Parathyroid adenoma (tissue), 2 donors: Measurements from ENCODE around the gene LRP4.

Experiments used
- H2AFZ ChIP-seq: fragments of 300-600 bp; sonication (generic); one replicate; pipeline ENCODE4 v1.7.0; 2017; ENCODE audit warnings: antibody characterized with exemption, mild to moderate bottlenecking
- H3K27ac ChIP-seq: fragments of 300-600 bp; sonication (generic); one replicate; pipeline ENCODE4 v1.7.0; 2017
- H3K27me3 ChIP-seq: fragments of 300-600 bp; sonication (generic); one replicate; pipeline ENCODE4 v1.7.0; 2017; ENCODE audit warnings: low read length; ENCODE audit not compliant: control insufficient read depth, insufficient read depth
- H3K36me3 ChIP-seq: fragments of 300-600 bp; sonication (generic); one replicate; pipeline ENCODE4 v1.7.0; 2017; ENCODE audit warnings: low read length; ENCODE audit not compliant: control insufficient read depth, insufficient read depth
- H3K4me1 ChIP-seq: fragments of 300-600 bp; sonication (generic); one replicate; pipeline ENCODE4 v1.7.0; 2017; ENCODE audit warnings: control low read depth
- H3K4me2 ChIP-seq: fragments of 300-600 bp; sonication (generic); one replicate; pipeline ENCODE4 v1.7.0; 2017; ENCODE audit warnings: low read length
- H3K4me3 ChIP-seq: fragments of 300-600 bp; sonication (generic); one replicate; pipeline ENCODE4 v1.7.0; 2017; ENCODE audit warnings: low read depth, low read length
- H3K79me2 ChIP-seq: fragments of 300-600 bp; sonication (generic); one replicate; pipeline ENCODE4 v1.7.0; 2017; ENCODE audit warnings: control low read depth
- H3K9ac ChIP-seq: fragments of 300-600 bp; sonication (generic); one replicate; pipeline ENCODE4 v1.7.0; 2017; ENCODE audit warnings: mild to moderate bottlenecking
- H3K9me3 ChIP-seq: fragments of 300-600 bp; sonication (generic); one replicate; pipeline ENCODE4 v1.7.0; 2017; ENCODE audit warnings: low read length; ENCODE audit not compliant: control insufficient read depth
- TF ChIP-seq, protein P1 (sequence below): fragments of 300-600 bp; sonication (generic); IDR thresholded peaks from one replicate; pipeline ENCODE4 v1.7.0; 2017; ENCODE audit warnings: antibody characterized with exemption, mild to moderate bottlenecking
- donor health status: primary hyperparathyroidism.

Gene LRP4

DNA sequence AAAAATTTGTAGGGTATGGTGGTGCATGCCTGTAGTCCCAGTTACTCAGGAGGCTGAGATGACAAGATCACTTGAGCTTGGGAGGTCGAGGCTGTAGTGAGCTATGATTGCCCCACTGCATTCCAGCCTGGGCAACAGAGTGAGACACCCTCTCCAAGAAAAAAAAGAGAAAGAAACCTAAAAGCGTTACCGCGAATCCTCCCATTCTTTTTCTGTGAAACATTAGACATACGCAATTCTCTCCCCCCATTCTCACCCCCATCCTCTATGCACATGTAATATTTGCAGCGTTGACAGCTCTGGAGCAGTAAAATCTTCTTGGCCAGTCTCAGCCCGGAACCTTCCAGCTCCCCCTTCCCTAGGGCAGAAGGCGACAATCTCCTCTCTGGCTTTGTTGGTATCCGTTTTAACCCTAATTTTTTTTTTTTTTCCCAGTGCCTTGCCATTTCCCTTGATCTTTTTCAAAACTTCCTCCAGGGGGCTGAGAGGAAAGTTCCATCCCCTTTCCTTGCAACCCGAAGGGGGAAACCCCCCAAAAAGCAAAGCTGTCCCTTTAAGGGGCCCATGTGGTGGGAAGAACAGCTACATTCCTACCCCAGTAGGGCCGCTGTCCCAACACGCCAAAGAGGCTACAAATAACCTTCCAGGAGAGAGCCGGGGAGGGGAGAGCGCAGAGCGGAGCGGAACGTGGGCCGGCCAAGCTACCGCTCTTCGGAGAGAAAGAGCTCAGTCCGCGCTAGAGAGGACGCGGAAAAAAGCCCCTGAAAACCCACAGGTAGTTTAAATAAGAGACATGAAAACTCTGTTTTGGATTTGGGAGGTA, 1.9 kb downstream of the LRP4 start:
- Histone ChIP-seq H3K36me3 (no peaks in the 10 kb centered on the region), H3K4me3 (peak overlapping the region; percentile 53), H3K4me2 (peak overlapping the region; percentile 84), H3K27ac (peak overlapping the region; percentile 94), H3K27me3 (no peaks in the 10 kb centered on the region), H3K9ac (no peak overlapping the region), H3K4me1 (peaks cover 29% of the 10 kb centered on the region), H3K79me2 (no peaks in the 10 kb centered on the region), H3K9me3 (no peaks in the 10 kb centered on the region), H2AFZ (peak overlapping the region; percentile 77)
- TF ChIP-seq, protein P1, sequence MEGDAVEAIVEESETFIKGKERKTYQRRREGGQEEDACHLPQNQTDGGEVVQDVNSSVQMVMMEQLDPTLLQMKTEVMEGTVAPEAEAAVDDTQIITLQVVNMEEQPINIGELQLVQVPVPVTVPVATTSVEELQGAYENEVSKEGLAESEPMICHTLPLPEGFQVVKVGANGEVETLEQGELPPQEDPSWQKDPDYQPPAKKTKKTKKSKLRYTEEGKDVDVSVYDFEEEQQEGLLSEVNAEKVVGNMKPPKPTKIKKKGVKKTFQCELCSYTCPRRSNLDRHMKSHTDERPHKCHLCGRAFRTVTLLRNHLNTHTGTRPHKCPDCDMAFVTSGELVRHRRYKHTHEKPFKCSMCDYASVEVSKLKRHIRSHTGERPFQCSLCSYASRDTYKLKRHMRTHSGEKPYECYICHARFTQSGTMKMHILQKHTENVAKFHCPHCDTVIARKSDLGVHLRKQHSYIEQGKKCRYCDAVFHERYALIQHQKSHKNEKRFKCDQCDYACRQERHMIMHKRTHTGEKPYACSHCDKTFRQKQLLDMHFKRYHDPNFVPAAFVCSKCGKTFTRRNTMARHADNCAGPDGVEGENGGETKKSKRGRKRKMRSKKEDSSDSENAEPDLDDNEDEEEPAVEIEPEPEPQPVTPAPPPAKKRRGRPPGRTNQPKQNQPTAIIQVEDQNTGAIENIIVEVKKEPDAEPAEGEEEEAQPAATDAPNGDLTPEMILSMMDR = no peak

DNA sequence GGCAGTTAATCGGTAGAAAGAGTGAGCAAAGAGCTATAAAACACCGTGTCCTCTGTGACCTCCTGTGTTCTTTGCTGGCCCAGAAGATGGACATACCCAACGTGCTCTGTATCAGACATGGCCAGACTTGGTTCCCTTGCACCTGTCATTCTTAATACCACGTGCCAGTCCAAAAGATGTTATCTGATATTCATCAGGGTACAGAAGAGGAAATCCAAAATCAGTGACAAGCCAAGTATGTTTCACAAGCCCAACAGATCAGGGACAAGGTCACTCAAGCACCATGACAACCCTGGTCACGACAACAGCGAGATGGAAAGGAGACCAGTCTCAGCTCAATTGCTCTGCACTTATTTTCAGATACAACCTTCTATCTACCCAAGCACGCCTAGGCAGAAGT, 3.4 kb downstream of the LRP4 start:
- Histone ChIP-seq H3K27me3 (no peaks in the 10 kb centered on the region), H3K4me1 (peaks cover 29% of the 10 kb centered on the region), H3K9ac (no peak overlapping the region), H3K36me3 (no peaks in the 10 kb centered on the region), H3K4me3 (peak overlapping the region; percentile 37), H3K79me2 (no peaks in the 10 kb centered on the region), H2AFZ (peak overlapping the region; percentile 50), H3K27ac (peak overlapping the region; percentile 94), H3K4me2 (peak overlapping the region; percentile 51), H3K9me3 (no peaks in the 10 kb centered on the region)
- TF ChIP-seq, protein P1 = no peak

DNA sequence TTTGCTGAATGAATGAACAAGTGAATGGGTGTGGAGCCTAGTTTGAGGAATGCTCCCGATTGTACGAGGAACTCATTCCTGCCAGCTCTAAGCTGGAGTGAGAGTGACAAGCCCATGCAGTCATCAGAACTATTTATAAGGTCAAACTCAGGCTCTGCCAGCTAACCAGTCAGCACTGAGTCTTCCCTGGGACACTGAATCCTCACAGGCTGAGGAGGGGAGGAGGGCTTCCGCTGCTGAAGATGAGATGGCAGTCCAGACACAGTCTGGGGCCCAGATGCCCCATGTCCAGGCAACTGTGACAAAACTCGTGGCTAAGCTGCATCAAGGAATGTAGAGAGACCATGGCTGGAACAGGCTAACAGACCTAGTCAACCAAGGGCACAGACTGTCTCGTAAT, 4.0 kb downstream of the LRP4 start:
- Histone ChIP-seq H3K9me3 (no peaks in the 10 kb centered on the region), H3K36me3 (no peaks in the 10 kb centered on the region), H3K4me2 (peak overlapping the region; percentile 51), H3K27me3 (no peaks in the 10 kb centered on the region), H3K27ac (peak overlapping the region; percentile 94), H3K4me1 (peaks cover 29% of the 10 kb centered on the region), H3K9ac (no peak overlapping the region), H2AFZ (peak overlapping the region; percentile 50), H3K4me3 (peak overlapping the region; percentile 37), H3K79me2 (peaks cover 2% of the 10 kb centered on the region)
- TF ChIP-seq, protein P1 = no peak

DNA sequence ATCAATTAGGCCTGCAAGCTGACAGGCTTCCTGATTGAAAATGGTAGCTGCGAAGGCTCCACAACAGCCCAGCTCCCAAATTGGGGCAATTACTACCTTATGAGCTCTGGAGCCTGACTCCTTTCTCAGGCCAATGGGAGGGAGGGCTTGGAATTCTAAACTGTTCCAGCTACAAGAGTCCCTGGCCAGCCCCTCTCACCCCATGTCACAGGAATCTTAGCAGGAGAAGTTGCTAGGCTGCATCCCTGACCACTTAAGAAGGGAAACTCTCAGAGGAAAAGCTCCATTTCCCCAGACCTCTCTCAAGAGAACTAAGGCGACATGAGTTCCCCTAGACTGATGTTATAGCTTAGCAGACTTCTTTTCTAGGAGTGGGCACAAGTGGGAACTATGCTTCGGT, 4.9 kb downstream of the LRP4 start:
- H3K27me3 ChIP-seq = no peaks in the 10 kb centered on the region
- H3K79me2 ChIP-seq = peaks cover 4% of the 10 kb centered on the region
- no peak overlapping the region for H2AFZ ChIP-seq
- no peak overlapping the region for H3K9ac ChIP-seq
- peaks cover 29% of the 10 kb centered on the region for H3K4me1 ChIP-seq
- peak overlapping the region; percentile 94 for H3K27ac ChIP-seq
- H3K9me3 ChIP-seq = no peaks in the 10 kb centered on the region
- TF ChIP-seq, protein P1 = no peak
- no peak overlapping the region for H3K4me3 ChIP-seq
- H3K4me2 ChIP-seq = no peak overlapping the region
- no peaks in the 10 kb centered on the region for H3K36me3 ChIP-seq
